Colonic mucosa (tissue), 4 donors: ENCODE measurements around the gene KIAA1217. TPM values are rescaled to one million over a fixed set of nuclear protein-coding genes. Genes with fewer than 3 reads are reported as not detected.

Source experiments
- DNase-seq: peaks from one replicate; pipeline ENCODE4 v3.0.0-alpha.2; 2020
- H3K27ac ChIP-seq: fragments of 200-600 bp; one replicate; pipeline ENCODE4 v1.8.0; 2021
- H3K27me3 ChIP-seq: fragments of 200-600 bp; one replicate; pipeline ENCODE4 v1.8.0; 2021
- H3K36me3 ChIP-seq: fragments of 200-600 bp; one replicate; pipeline ENCODE4 v1.8.0; 2021
- H3K4me1 ChIP-seq: fragments of 200-600 bp; one replicate; pipeline ENCODE4 v1.8.0; 2021; ENCODE audit warnings: mild to moderate bottlenecking
- H3K4me3 ChIP-seq: fragments of 200-600 bp; one replicate; pipeline ENCODE4 v1.8.0; 2021
- H3K9ac ChIP-seq, 2 donors: one replicate each; pipeline ENCODE4 v1.7.0; 2013; ENCODE audit warnings: control low read depth in 2 of 2, low read depth in 2 of 2, low read length in 2 of 2
- H3K9me3 ChIP-seq: fragments of 200-600 bp; one replicate; pipeline ENCODE4 v1.8.0; 2021
- intact Hi-C: fragments of 100-400 bp; cut with DNase I; formaldehyde crosslinking; loops from one replicate; pipeline ENCODE4 v1.14.1; 2022
- total RNA-seq, 2 donors: library from RNA; stranded (reverse); fragmentation: NEBNext Ultra II Directional in 1 of 2; extraction: Animal tissue kit (Norgen Biotek cat#: 25700) in 1 of 2; gene quantifications; one replicate each; pipeline ENCODE4 v1.2.1, GENCODE V29; 2021
- TF ChIP-seq, protein P1 (sequence below): fragments of 200-600 bp; IDR thresholded peaks from one replicate; pipeline ENCODE4 v1.8.0; 2022; ENCODE audit warnings: antibody characterized with exemption, mild to moderate bottlenecking
- donor health status: healthy.
- donor health status: DM: no; HTN: no; CAD: no.
- donor health status: DM: no; HTN: no; CAD: no.

The KIAA1217 gene
- total RNA-seq, 2 donors from 2014 or later = 34.2 to 61.2 TPM

DNA sequence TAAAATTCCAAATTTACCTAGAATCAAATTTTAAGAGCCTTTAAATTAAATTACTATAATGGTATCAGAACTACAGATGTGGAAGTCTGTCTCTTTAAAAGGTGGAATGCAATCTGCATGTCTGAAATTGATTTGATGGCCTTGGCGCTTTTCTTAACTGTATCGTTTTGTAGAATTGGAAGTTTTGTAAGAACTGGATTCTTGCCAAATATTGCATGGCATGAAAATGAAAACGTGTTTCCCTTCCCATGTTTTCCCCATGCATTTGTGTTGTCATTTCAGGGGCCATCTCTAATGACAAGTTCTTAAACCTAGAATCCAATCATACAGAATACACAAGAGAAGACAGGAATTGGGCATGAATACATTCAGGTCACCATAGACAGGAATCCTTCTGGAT lies 162.5 kb downstream of the KIAA1217 start:
- DNase-seq = no peak
- Histone ChIP-seq H3K9ac (no peak overlapping the region), H3K27ac (no peak overlapping the region), H3K4me3 (no peak overlapping the region), H3K9me3 (no peaks in the 10 kb centered on the region), H3K27me3 (no peaks in the 10 kb centered on the region), H3K36me3 (no peaks in the 10 kb centered on the region), H3K4me1 (no peaks in the 10 kb centered on the region)
- intact Hi-C loops = no loop called here
- TF ChIP-seq, protein P1, sequence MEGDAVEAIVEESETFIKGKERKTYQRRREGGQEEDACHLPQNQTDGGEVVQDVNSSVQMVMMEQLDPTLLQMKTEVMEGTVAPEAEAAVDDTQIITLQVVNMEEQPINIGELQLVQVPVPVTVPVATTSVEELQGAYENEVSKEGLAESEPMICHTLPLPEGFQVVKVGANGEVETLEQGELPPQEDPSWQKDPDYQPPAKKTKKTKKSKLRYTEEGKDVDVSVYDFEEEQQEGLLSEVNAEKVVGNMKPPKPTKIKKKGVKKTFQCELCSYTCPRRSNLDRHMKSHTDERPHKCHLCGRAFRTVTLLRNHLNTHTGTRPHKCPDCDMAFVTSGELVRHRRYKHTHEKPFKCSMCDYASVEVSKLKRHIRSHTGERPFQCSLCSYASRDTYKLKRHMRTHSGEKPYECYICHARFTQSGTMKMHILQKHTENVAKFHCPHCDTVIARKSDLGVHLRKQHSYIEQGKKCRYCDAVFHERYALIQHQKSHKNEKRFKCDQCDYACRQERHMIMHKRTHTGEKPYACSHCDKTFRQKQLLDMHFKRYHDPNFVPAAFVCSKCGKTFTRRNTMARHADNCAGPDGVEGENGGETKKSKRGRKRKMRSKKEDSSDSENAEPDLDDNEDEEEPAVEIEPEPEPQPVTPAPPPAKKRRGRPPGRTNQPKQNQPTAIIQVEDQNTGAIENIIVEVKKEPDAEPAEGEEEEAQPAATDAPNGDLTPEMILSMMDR = no peak

DNA sequence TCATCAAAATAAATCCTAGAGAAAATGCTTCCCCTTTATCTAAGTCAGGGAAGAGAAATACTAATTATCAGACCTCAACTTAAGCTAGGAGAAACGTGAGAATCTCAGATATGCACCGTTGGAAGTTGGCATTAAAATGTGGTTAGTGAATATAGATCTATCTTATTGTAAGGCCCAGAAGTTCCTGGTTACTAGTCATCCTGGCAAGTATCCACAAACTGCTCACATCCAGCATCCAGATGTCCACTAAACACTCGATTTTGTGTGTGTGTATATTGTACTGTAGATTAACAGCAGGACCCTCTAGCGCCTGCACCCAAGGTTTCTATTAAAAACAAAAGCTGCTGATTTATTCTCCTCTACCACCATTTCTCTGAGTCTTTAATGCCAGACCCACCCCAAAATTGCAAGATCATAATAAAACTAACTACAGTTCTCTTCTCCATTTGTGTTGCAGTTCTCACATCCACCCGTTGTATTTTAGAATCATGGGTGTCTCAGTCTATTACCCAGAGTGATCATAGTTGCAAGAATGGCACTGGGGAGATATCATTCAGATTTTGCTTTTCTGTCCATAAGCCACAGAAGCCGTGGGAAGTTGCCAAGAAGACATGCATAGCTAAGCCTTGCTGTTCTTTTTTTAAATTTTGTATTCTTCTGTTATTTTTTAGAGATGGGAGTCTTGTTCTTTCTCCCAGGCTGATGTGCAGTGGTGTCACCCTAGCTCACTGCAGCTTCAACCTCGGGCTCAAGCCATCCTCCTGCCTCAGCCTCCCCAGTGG lies 165.4 kb downstream of the KIAA1217 start:
- no peaks in the 10 kb centered on the region for H3K36me3 ChIP-seq
- intact Hi-C loops = no loop called here
- no peak overlapping the region for H3K4me3 ChIP-seq
- DNase-seq = no peak
- H3K9me3 ChIP-seq = no peaks in the 10 kb centered on the region
- TF ChIP-seq, protein P1 = no peak
- H3K27me3 ChIP-seq = no peaks in the 10 kb centered on the region
- H3K9ac ChIP-seq = no peak overlapping the region
- no peaks in the 10 kb centered on the region for H3K4me1 ChIP-seq
- H3K27ac ChIP-seq = no peak overlapping the region

DNA sequence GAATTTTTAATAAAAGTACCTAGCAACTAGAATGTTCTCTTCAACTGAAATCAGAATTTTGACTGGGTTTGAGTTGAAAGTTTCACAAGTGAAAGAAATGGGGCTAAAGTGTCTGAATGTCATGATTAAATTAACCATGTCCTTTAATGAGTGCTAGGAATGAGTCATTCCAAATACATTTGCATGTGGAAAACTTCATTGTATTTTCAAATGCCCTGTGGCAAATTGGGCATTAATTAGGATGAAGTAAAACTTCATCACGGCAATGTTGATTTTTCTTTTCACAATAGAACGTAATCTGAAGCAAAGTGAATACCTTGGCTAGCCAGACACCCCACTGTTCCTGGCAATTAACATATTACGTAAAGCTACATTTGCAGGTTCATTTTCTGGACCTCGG lies 166.6 kb downstream of the KIAA1217 start:
- intact Hi-C loops = no loop called here
- Histone ChIP-seq H3K27me3 (no peaks in the 10 kb centered on the region), H3K9ac (no peak overlapping the region), H3K9me3 (no peaks in the 10 kb centered on the region), H3K4me1 (no peaks in the 10 kb centered on the region), H3K27ac (no peak overlapping the region), H3K36me3 (no peaks in the 10 kb centered on the region), H3K4me3 (no peak overlapping the region)
- DNase-seq = no peak
- TF ChIP-seq, protein P1 = no peak

DNA sequence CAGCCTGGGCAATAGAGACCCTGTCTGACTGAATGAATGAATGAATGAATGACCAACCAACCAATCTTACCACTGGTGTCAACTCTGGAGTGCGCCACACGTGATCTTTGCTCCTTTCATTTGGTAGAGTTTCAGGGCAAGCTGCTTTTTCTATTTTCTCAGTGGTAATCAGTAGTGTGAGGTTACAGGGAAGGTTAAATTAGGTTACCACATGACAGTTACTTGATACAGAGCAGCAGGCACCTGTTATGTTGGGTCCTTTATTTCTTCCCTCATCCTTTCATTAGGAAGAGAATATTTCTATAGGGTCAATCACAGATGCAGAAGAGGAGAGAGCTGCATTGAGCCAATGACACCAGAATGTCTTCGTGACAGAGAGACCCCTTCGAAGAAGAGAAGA lies 167.8 kb downstream of the KIAA1217 start:
- no peak overlapping the region for H3K9ac ChIP-seq
- no peaks in the 10 kb centered on the region for H3K27me3 ChIP-seq
- H3K9me3 ChIP-seq = no peaks in the 10 kb centered on the region
- no peak for DNase-seq
- H3K4me1 ChIP-seq = no peaks in the 10 kb centered on the region
- TF ChIP-seq, protein P1 = no peak
- H3K4me3 ChIP-seq = no peak overlapping the region
- H3K36me3 ChIP-seq = no peaks in the 10 kb centered on the region
- no peak overlapping the region for H3K27ac ChIP-seq
- intact Hi-C loops = no loop called here

DNA sequence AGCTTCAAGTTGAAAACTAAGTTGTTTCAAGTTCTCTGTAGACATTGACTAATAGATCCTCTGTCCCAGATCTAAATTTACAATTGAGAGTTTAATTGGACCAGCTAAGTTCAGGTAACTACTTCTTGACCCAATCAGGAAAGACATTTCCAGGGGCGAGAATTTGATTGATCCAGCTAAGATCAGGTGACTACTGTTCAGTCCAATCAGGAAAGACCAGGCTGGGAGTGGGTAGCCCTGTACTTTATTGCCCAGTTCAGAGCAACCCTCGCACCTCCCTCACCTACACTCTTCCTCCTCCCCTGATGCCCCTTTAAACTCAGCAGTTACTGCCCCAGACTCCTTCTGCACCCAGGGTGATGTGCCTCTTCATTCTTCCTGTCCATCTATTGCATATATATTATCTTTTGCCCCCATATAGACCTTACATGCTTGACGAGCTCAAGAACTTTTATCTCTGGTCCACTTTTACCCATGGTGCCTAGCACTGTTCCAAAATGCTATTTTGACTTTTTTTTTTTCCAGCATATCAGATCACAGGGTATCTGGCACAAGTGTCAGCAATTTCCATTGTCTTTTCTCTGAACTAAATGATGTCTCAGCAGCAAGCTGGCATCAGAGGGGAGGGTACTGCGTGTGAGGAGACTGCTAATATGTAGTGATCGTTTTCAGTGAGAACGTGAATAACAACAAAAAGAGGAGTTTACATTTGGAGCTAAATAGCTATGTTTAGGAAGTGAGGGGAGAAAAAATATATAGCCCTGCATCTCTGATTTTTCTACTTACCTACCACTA lies 169.4 kb downstream of the KIAA1217 start:
- TF ChIP-seq, protein P1 = no peak
- no peak overlapping the region for H3K27ac ChIP-seq
- no peak overlapping the region for H3K4me3 ChIP-seq
- no peaks in the 10 kb centered on the region for H3K36me3 ChIP-seq
- intact Hi-C loops = no loop called here
- no peaks in the 10 kb centered on the region for H3K9me3 ChIP-seq
- peaks cover 5% of the 10 kb centered on the region for H3K4me1 ChIP-seq
- H3K9ac ChIP-seq = no peak overlapping the region
- no peak for DNase-seq
- no peaks in the 10 kb centered on the region for H3K27me3 ChIP-seq
